ENCODE data around the gene FAM222B. TPM values are rescaled to one million over a fixed set of nuclear protein-coding genes. Genes with fewer than 3 reads are reported as not detected.
A peak's percentile ranks its signal among the peaks of the same experiment; 100 is the strongest.
"Not testable (repeated sequence)": the region's sequence is repeated elsewhere in the genome, so short reads cannot be mapped to it uniquely, and the experiment has no call there.

Gene FAM222B
- total RNA-seq, 2 experiments from 2014 or later, result 18.6 to 21.5 TPM

- ChIA-PET CTCF (interaction anchor here (0.7 to 9.7 kb wide), 2 partner anchors 24 to 171 kb away, joined by 3 to 632 read pairs; partner anchors contain the start of gene TRAF4), POLR2A (interaction anchor here (1.9 to 7.1 kb wide), 2 partner anchors 11 to 24 kb away, joined by 13 to 202 read pairs; partner anchors contain the start of genes PROCA1 and TRAF4)
- Mint-ChIP-seq H3K36me3 (peaks cover 62% of the 10 kb centered on the region), H3K4me1 (ENCODE audit: low read depth) (peaks cover 54% of the 10 kb centered on the region), H3K4me3 (peak overlapping the region; percentile 99), H3K9me3 (no peaks in the 10 kb centered on the region), H3K27ac (peak overlapping the region; percentile 98), H3K27me3 (no peaks in the 10 kb centered on the region)
- intact Hi-C loops (cut with micrococcal nuclease), result no loop called here
- DNase-seq, result no peak
These were observed 120.0 kb downstream of the FAM222B start for GRCh38 chr17:28722417-28723158.

GRCh38 chr17:28720997-28721329, 121.6 kb downstream of the FAM222B start:
- Mint-ChIP-seq H3K4me3 (peak overlapping the region; percentile 99), H3K4me1 (ENCODE audit: low read depth) (peaks cover 54% of the 10 kb centered on the region), H3K27ac (peak overlapping the region; percentile 98), H3K36me3 (peaks cover 62% of the 10 kb centered on the region)
- DNase-seq; intact Hi-C loops (cut with micrococcal nuclease); H3K9me3 Mint-ChIP-seq; H3K27me3 Mint-ChIP-seq: not testable (repeated sequence)
- POLR2A ChIA-PET, result interaction anchor here (0.6 to 2.2 kb wide), 7 partner anchors 7 to 957 kb away, joined by 3 to 22 read pairs (median 4); partner anchors contain the start of genes NEK8 and PROCA1
- CTCF ChIA-PET, result interaction anchor here (0.5 to 2.9 kb wide), 3 partner anchors 10 to 396 kb away, joined by 3 to 16 read pairs (median 11); partner anchors contain the start of gene PROCA1

GRCh38 chr17:28720247-28720996, 122.2 kb downstream of the FAM222B start:
- peak overlapping the region; percentile 98 for H3K27ac Mint-ChIP-seq
- H3K36me3 Mint-ChIP-seq, result peaks cover 58% of the 10 kb centered on the region
- peak; percentile 60 for DNase-seq
- ChIA-PET POLR2A (interaction anchor here (0.6 to 2.2 kb wide), 14 partner anchors 8 to 232 kb away, joined by 3 to 35 read pairs (median 7); partner anchors contain the start of genes BLTP2, NEK8, PHF12 and PIGS), CTCF (interaction anchor here (0.5 to 2.9 kb wide), 12 partner anchors 8 to 397 kb away, joined by 3 to 16 read pairs (median 4); partner anchors contain the start of genes NEK8, PROCA1, SDF2 and SUPT6H)
- no peaks in the 10 kb centered on the region for H3K9me3 Mint-ChIP-seq
- intact Hi-C loops (cut with micrococcal nuclease), result no loop called here
- H3K27me3 Mint-ChIP-seq, result peaks cover 10% of the 10 kb centered on the region
- H3K4me3 Mint-ChIP-seq, result peak overlapping the region; percentile 99
- H3K4me1 Mint-ChIP-seq (ENCODE audit: low read depth), result peaks cover 54% of the 10 kb centered on the region

GRCh38 chr17:28719021-28719433, 123.6 kb downstream of the FAM222B start:
- H3K27ac Mint-ChIP-seq, result peak overlapping the region; percentile 98
- peaks cover 44% of the 10 kb centered on the region for H3K36me3 Mint-ChIP-seq
- ChIA-PET CTCF (interaction anchor here (1.0 to 2.9 kb wide), 11 partner anchors 8 to 235 kb away, joined by 3 to 16 read pairs (median 4); partner anchors contain the start of genes BLTP2, NEK8, PROCA1 and SDF2), POLR2A (interaction anchor here (0.6 to 2.2 kb wide), 15 partner anchors 8 to 421 kb away, joined by 3 to 35 read pairs (median 6); partner anchors contain the start of genes BLTP2, NEK8, PHF12 and PIGS)
- no peak for DNase-seq
- peak overlapping the region; percentile 99 for H3K4me3 Mint-ChIP-seq
- no peaks in the 10 kb centered on the region for H3K9me3 Mint-ChIP-seq
- peaks cover 16% of the 10 kb centered on the region for H3K27me3 Mint-ChIP-seq
- peaks cover 40% of the 10 kb centered on the region for H3K4me1 Mint-ChIP-seq (ENCODE audit: low read depth)
- intact Hi-C loops (cut with micrococcal nuclease), result loop anchor here (1.0 to 2.0 kb wide), 4 partner anchors 8 to 233 kb away; partner anchors contain the start of genes NEK8 and PROCA1

GRCh38 chr17:28718333-28719020, 124.1 kb downstream of the FAM222B start:
- peak overlapping the region; percentile 14 for H3K4me3 Mint-ChIP-seq
- intact Hi-C loops (cut with micrococcal nuclease), result loop anchor here (1.0 to 2.0 kb wide), 4 partner anchors 7 to 234 kb away; partner anchors contain the start of genes NEK8 and PROCA1
- no peaks in the 10 kb centered on the region for H3K9me3 Mint-ChIP-seq
- no peak for DNase-seq
- H3K27ac Mint-ChIP-seq, result peak overlapping the region; percentile 71
- CTCF ChIA-PET, result interaction anchor here (1.2 to 1.6 kb wide), 3 partner anchors 57 to 75 kb away, joined by 3 to 4 read pairs (median 4); partner anchors contain the start of genes BLTP2, SDF2 and SUPT6H
- POLR2A ChIA-PET, result interaction anchor here (1.9 kb wide), 1 partner anchor 7 kb away, joined by 35 read pairs; the partner anchor contains the start of gene PROCA1
- peaks cover 38% of the 10 kb centered on the region for H3K36me3 Mint-ChIP-seq
- peaks cover 16% of the 10 kb centered on the region for H3K27me3 Mint-ChIP-seq
- peaks cover 34% of the 10 kb centered on the region for H3K4me1 Mint-ChIP-seq (ENCODE audit: low read depth)

- ChIA-PET POLR2A (no interaction called here), CTCF (interaction anchor here (1.0 kb wide), 1 partner anchor 9 kb away, joined by 4 read pairs; the partner anchor contains the start of gene TLCD1)
- peaks cover 32% of the 10 kb centered on the region for H3K36me3 Mint-ChIP-seq
- H3K4me3 Mint-ChIP-seq, result peak within 1 kb of the TSS; percentile 14
- no peaks in the 10 kb centered on the region for H3K9me3 Mint-ChIP-seq
- intact Hi-C loops (cut with micrococcal nuclease), result loop anchor here (2.0 kb wide), 1 partner anchor 95 kb away; no protein-coding TSS in a partner anchor
- H3K27me3 Mint-ChIP-seq, result peaks cover 16% of the 10 kb centered on the region
- H3K27ac Mint-ChIP-seq, result peak within 1 kb of the TSS; percentile 71
- peaks cover 30% of the 10 kb centered on the region for H3K4me1 Mint-ChIP-seq (ENCODE audit: low read depth)
- DNase-seq, result peak; percentile 20
These were observed 124.8 kb downstream of the FAM222B start, which contains the start of gene RAB34 for GRCh38 chr17:28717578-28718332. TSS of gene RAB34 (minus strand) at chr17:28717868. CDS start at chr17:28717266, 602 bp downstream.

- no peaks in the 10 kb centered on the region for H3K9me3 Mint-ChIP-seq
- DNase-seq, result no peak
- peaks cover 24% of the 10 kb centered on the region for H3K36me3 Mint-ChIP-seq
- CTCF ChIA-PET, result interaction anchor here (1.0 kb wide), 1 partner anchor 9 kb away, joined by 4 read pairs; the partner anchor contains the start of gene TLCD1
- H3K27me3 Mint-ChIP-seq, result peaks cover 16% of the 10 kb centered on the region
- POLR2A ChIA-PET, result no interaction called here
- H3K4me3 Mint-ChIP-seq, result no peak overlapping the region
- peaks cover 30% of the 10 kb centered on the region for H3K4me1 Mint-ChIP-seq (ENCODE audit: low read depth)
- intact Hi-C loops (cut with micrococcal nuclease), result no loop called here
- H3K27ac Mint-ChIP-seq, result no peak overlapping the region
These were observed 125.6 kb downstream of the FAM222B start for GRCh38 chr17:28716740-28717577.

- Mint-ChIP-seq H3K27me3 (peaks cover 16% of the 10 kb centered on the region), H3K9me3 (no peaks in the 10 kb centered on the region), H3K4me1 (ENCODE audit: low read depth) (peaks cover 33% of the 10 kb centered on the region), H3K36me3 (peaks cover 7% of the 10 kb centered on the region), H3K4me3 (no peak overlapping the region), H3K27ac (no peak overlapping the region)
- ChIA-PET POLR2A (interaction anchor here (1.4 to 1.5 kb wide), 2 partner anchors 54 to 70 kb away, joined by 3 to 5 read pairs; partner anchors contain the start of genes BLTP2, SDF2 and SUPT6H), CTCF (no interaction called here)
- intact Hi-C loops (cut with micrococcal nuclease), result no loop called here
- no peak for DNase-seq
These were observed 127.4 kb downstream of the FAM222B start for GRCh38 chr17:28715217-28715616.

GRCh38 chr17:28714281-28714680, 128.3 kb downstream of the FAM222B start:
- POLR2A ChIA-PET, result interaction anchor here (1.4 kb wide), 1 partner anchor 69 kb away, joined by 3 read pairs; the partner anchor contains the start of gene BLTP2

More at GRCh38 chr17:28714281-28714680, 128.3 kb downstream of the FAM222B start:
- Mint-ChIP-seq H3K9me3 (no peaks in the 10 kb centered on the region), H3K27me3 (peaks cover 16% of the 10 kb centered on the region), H3K4me1 (ENCODE audit: low read depth) (peaks cover 34% of the 10 kb centered on the region), H3K36me3 (peaks cover under 1% of the 10 kb centered on the region), H3K27ac (no peak overlapping the region), H3K4me3 (no peak overlapping the region)
- intact Hi-C loops (cut with micrococcal nuclease), result no loop called here
- CTCF ChIA-PET, result no interaction called here
- no peak for DNase-seq

All from activated CD4-positive, alpha-beta memory T cell treated with anti-CD3 and anti-CD28 coated beads for 36 hours (primary cell).